ENCODE measurements around the gene MMP20. TPM values are rescaled to one million over a fixed set of nuclear protein-coding genes. Genes with fewer than 3 reads are reported as not detected.

Gene MMP20
- total and polyA plus RNA-seq, 2 of the 13 experiments (the other 11 are each of a cell fraction or from before 2014, with no cell fraction given) = 0.05 TPM; not detected in 1

- no peak for TF ChIP-seq ZBTB7B (CRISPR knock-in tag; IDR thresholded peaks at IDR 0.05)
- no peak for TF ChIP-seq ATF6 (CRISPR knock-in tag; conservative IDR thresholded peaks at IDR 0.05)
- no peak for TF ChIP-seq ZZZ3 (CRISPR knock-in tag; IDR thresholded peaks at IDR 0.05; ENCODE audit: borderline replicate concordance)
- no peak for TF ChIP-seq CEBPZ (IDR thresholded peaks at IDR 0.05; ENCODE audit: low read length)
- TF ChIP-seq ZBED4 (CRISPR knock-in tag; IDR thresholded peaks at IDR 0.05; ENCODE audit: borderline replicate concordance) = no peak
- no peak for TF ChIP-seq ZNF563 (CRISPR knock-in tag; IDR thresholded peaks at IDR 0.05)
- TF ChIP-seq ZFP82 (CRISPR knock-in tag; IDR thresholded peaks at IDR 0.05; ENCODE audit: borderline replicate concordance) = no peak
- no peak; the same call in 1 of the 2 replicates for TF ChIP-seq SMC3 (IDR thresholded peaks at IDR 0.05; ENCODE audit: low read length)
- no peak for TF ChIP-seq TOPORS (CRISPR knock-in tag; IDR thresholded peaks at IDR 0.05)
- no peak for TF ChIP-seq ATF7 (IDR thresholded peaks at IDR 0.05)
- no peak for TF ChIP-seq ATF7 (CRISPR knock-in tag; IDR thresholded peaks at IDR 0.05)
- no peak for TF ChIP-seq ZNF549 (CRISPR knock-in tag; IDR thresholded peaks at IDR 0.05)
- no peak for TF ChIP-seq ZNF224 (CRISPR knock-in tag; IDR thresholded peaks at IDR 0.05)
- peak in 1 of 2 experiments; percentile 32; a peak in 1 of 4 replicates for TF ChIP-seq HMGXB4 (CRISPR knock-in tag; IDR thresholded peaks at IDR 0.05; ENCODE audit: borderline replicate concordance in 1 of 2, low read depth in 1 of 2)
- TF ChIP-seq ADNP (CRISPR knock-in tag; IDR thresholded peaks at IDR 0.05) = no peak
- TF ChIP-seq WIZ (CRISPR knock-in tag; IDR thresholded peaks at IDR 0.05) = no peak
- no peak for TF ChIP-seq GTF3A (CRISPR knock-in tag; conservative IDR thresholded peaks at IDR 0.05)
- TF ChIP-seq ZNF576 (CRISPR knock-in tag; IDR thresholded peaks at IDR 0.05) = no peak
- TF ChIP-seq SOX13 (IDR thresholded peaks at IDR 0.05) = no peak
- TF ChIP-seq SOX13 (CRISPR knock-in tag; conservative IDR thresholded peaks at IDR 0.05 in 1 of 2, IDR thresholded peaks at IDR 0.05 in 1 of 2) = peak in 1 of 2 experiments; percentile 83; a peak in 2 of 4 replicates
These were observed 22.0 kb downstream of the MMP20 start (continued) for GRCh38 chr11:102603091-102603490.

Data from HepG2 (cell line).